ENCODE results near the gene NEK7.

Gene NEK7

DNA sequence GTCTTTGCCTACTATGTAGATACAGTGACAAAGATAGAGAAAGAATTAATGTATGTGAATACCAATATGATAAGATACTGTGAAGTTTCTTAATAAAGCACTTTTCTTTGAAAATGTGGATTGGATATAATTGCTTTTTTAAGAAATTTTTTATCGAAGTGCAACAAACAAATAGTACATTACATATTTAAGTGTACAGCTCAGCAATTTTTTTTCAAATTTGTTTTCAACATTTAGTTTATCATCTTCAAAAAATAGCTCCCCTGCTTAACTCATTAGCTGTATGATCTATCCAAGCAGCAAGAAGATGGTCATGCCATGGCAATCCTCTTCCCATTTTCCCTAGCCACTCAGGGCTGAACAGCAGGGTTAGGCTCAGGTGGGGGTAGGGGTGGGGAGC, 40.5 kb downstream of the NEK7 start:
- Histone ChIP-seq H3K27me3 (ENCODE audit: low read length) (no peaks in the 10 kb centered on the region), H3K9ac (ENCODE audit: low read length) (no peak overlapping the region), H3K4me3 (ENCODE audit: insufficient read depth, low read length, poor library complexity, severe bottlenecking) (no peak overlapping the region), H3K36me3 (ENCODE audit: low read length) (no peaks in the 10 kb centered on the region), H3K4me2 (ENCODE audit: low read depth, low read length, poor library complexity, severe bottlenecking) (no peak overlapping the region), H3K9me3 (ENCODE audit: insufficient read depth, low read length) (no peaks in the 10 kb centered on the region), H3F3A (ENCODE audit: insufficient read depth) (no peaks in the 10 kb centered on the region), H2AFZ (ENCODE audit: low read depth, low read length, severe bottlenecking) (no peak overlapping the region), H3K27ac (ENCODE audit: low read depth, low read length) (no peak overlapping the region), H3K9me2 (replicated peaks; ENCODE audit: insufficient read depth, low read length) (no peaks in the 10 kb centered on the region), H3K79me2 (ENCODE audit: insufficient read depth, low read length) (peaks cover 3% of the 10 kb centered on the region; the same call in 1 of the 2 replicates), H4K20me1 (ENCODE audit: low read depth, low read length) (peaks cover 12% of the 10 kb centered on the region; the same call in 1 of the 2 replicates)
- TF ChIP-seq EZH2phosphoT487 (conservative IDR thresholded peaks at IDR 0.05; ENCODE audit: low read length): no peak
- TF ChIP-seq, protein P1, sequence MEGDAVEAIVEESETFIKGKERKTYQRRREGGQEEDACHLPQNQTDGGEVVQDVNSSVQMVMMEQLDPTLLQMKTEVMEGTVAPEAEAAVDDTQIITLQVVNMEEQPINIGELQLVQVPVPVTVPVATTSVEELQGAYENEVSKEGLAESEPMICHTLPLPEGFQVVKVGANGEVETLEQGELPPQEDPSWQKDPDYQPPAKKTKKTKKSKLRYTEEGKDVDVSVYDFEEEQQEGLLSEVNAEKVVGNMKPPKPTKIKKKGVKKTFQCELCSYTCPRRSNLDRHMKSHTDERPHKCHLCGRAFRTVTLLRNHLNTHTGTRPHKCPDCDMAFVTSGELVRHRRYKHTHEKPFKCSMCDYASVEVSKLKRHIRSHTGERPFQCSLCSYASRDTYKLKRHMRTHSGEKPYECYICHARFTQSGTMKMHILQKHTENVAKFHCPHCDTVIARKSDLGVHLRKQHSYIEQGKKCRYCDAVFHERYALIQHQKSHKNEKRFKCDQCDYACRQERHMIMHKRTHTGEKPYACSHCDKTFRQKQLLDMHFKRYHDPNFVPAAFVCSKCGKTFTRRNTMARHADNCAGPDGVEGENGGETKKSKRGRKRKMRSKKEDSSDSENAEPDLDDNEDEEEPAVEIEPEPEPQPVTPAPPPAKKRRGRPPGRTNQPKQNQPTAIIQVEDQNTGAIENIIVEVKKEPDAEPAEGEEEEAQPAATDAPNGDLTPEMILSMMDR (IDR thresholded peaks at IDR 0.05; ENCODE audit: insufficient read depth, low read length, poor library complexity, severe bottlenecking): no peak

DNA sequence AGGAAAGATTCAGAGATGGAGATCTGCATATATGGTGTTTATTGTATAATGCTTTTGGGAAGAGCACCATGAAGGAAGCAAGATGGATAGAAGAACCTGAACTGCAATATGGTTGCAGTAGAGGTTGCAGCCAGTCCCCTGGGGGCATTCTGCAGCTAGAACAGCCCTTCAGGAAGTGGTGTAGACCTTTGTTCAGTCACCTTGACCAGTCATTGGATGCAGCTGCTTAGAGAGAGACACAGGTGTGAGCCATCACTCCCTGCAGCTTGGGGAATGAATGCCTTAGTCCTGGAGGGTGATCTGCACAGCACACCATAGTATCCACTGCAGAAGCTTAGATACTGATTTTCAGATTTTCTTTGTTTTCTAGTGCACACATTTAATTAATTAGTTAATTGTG, 42.3 kb downstream of the NEK7 start:
- Histone ChIP-seq H3K27me3 (ENCODE audit: low read length) (no peaks in the 10 kb centered on the region), H3K79me2 (ENCODE audit: insufficient read depth, low read length) (peaks cover 3% of the 10 kb centered on the region; the same call in 1 of the 2 replicates), H4K20me1 (ENCODE audit: low read depth, low read length) (peaks cover 12% of the 10 kb centered on the region; the same call in 1 of the 2 replicates), H3K27ac (ENCODE audit: low read depth, low read length) (no peak overlapping the region), H3K9me3 (ENCODE audit: insufficient read depth, low read length) (no peaks in the 10 kb centered on the region), H3F3A (ENCODE audit: insufficient read depth) (no peaks in the 10 kb centered on the region), H2AFZ (ENCODE audit: low read depth, low read length, severe bottlenecking) (no peak overlapping the region), H3K36me3 (ENCODE audit: low read length) (no peaks in the 10 kb centered on the region), H3K9me2 (replicated peaks; ENCODE audit: insufficient read depth, low read length) (no peaks in the 10 kb centered on the region), H3K4me3 (ENCODE audit: insufficient read depth, low read length, poor library complexity, severe bottlenecking) (no peak overlapping the region), H3K4me2 (ENCODE audit: low read depth, low read length, poor library complexity, severe bottlenecking) (no peak overlapping the region), H3K9ac (ENCODE audit: low read length) (no peak overlapping the region)
- TF ChIP-seq EZH2phosphoT487 (conservative IDR thresholded peaks at IDR 0.05; ENCODE audit: low read length): no peak
- TF ChIP-seq, protein P1 (IDR thresholded peaks at IDR 0.05; ENCODE audit: insufficient read depth, low read length, poor library complexity, severe bottlenecking): no peak

DNA sequence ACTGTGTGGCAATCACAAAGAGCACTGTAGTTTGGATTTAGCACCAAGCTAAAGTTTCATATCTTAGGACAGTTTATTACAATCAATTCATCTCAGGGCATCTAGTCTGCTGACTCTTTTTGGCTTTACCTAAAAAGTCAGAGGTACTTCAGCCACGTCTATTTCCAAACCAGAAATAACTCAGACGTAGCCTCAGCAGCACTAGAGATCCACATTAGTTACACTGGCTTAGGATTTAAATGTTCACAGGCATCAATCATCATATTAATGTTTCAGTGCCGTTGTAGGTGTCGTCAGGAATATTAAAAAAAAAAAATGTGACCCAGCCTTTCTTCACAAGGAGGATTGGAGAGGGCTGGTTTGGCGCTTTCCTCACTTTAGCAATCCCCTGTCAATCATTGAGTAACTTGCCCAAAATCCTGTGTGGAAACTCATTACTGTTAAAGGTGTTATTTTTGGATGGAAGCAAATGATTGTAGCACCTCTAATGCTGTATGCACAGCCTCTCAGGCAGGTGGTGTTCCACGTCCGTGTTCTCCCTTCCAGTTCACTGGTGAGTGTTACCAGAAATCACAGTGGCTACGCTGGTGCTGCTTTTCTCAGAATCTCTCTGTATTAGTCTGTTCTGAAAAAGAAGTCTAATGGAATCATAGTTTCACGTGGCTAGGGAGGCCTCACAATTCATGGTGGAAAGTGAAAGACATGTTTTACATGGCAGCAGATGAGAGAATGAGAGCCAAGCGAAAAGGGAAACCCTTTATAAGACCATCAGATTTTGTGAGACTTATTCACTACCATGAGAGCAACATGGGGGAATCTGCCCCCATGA, 45.4 kb downstream of the NEK7 start:
- H3K27me3 ChIP-seq (ENCODE audit: low read length): no peaks in the 10 kb centered on the region
- no peak overlapping the region for H3K4me3 ChIP-seq (ENCODE audit: insufficient read depth, low read length, poor library complexity, severe bottlenecking)
- no peaks in the 10 kb centered on the region for H3F3A ChIP-seq (ENCODE audit: insufficient read depth)
- H3K9me2 ChIP-seq (replicated peaks; ENCODE audit: insufficient read depth, low read length): no peaks in the 10 kb centered on the region
- H2AFZ ChIP-seq (ENCODE audit: low read depth, low read length, severe bottlenecking): no peak overlapping the region
- no peak overlapping the region for H3K27ac ChIP-seq (ENCODE audit: low read depth, low read length)
- H4K20me1 ChIP-seq (ENCODE audit: low read depth, low read length): peaks cover 8% of the 10 kb centered on the region; the same call in 1 of the 2 replicates
- no peak overlapping the region for H3K4me2 ChIP-seq (ENCODE audit: low read depth, low read length, poor library complexity, severe bottlenecking)
- H3K79me2 ChIP-seq (ENCODE audit: insufficient read depth, low read length): peaks cover 3% of the 10 kb centered on the region; the same call in 1 of the 2 replicates
- H3K9me3 ChIP-seq (ENCODE audit: insufficient read depth, low read length): no peaks in the 10 kb centered on the region
- H3K9ac ChIP-seq (ENCODE audit: low read length): no peak overlapping the region
- TF ChIP-seq, protein P1 (IDR thresholded peaks at IDR 0.05; ENCODE audit: insufficient read depth, low read length, poor library complexity, severe bottlenecking): no peak
- TF ChIP-seq EZH2phosphoT487 (conservative IDR thresholded peaks at IDR 0.05; ENCODE audit: low read length): no peak
- H3K36me3 ChIP-seq (ENCODE audit: low read length): no peaks in the 10 kb centered on the region
